ENCODE results near the gene ZNF184. TPM values are rescaled to one million over a fixed set of nuclear protein-coding genes. Genes with fewer than 3 reads are reported as not detected.
A peak's percentile ranks its signal among the peaks of the same experiment; 100 is the strongest.

The ZNF184 gene
- total RNA-seq, 1 donor from 2014 or later = 7.3 TPM

DNA sequence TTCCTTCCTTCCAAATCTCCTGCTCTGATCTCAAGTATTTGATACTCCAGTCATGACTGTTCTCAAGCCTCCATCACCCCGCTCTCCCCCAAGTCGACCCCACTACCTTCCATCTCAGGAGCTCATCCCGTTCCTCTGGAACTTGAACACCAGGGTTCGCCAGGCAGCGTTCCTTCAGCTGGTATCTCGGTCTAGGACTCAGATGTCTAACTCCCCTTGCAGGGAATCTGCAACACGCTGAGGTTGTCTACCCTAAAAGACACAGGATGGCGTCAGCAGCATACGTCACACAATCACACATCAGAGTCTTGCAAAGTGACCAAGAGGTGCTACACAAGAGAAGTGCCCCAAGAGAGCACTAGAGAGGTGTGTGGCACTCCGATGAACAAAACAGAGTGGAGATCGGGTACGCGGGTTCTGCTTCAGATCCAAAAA lies 706 bp downstream of the ZNF184 start:
- DNase-seq (ENCODE audit: low spot score) = no peak
- TF ChIP-seq, protein P1, sequence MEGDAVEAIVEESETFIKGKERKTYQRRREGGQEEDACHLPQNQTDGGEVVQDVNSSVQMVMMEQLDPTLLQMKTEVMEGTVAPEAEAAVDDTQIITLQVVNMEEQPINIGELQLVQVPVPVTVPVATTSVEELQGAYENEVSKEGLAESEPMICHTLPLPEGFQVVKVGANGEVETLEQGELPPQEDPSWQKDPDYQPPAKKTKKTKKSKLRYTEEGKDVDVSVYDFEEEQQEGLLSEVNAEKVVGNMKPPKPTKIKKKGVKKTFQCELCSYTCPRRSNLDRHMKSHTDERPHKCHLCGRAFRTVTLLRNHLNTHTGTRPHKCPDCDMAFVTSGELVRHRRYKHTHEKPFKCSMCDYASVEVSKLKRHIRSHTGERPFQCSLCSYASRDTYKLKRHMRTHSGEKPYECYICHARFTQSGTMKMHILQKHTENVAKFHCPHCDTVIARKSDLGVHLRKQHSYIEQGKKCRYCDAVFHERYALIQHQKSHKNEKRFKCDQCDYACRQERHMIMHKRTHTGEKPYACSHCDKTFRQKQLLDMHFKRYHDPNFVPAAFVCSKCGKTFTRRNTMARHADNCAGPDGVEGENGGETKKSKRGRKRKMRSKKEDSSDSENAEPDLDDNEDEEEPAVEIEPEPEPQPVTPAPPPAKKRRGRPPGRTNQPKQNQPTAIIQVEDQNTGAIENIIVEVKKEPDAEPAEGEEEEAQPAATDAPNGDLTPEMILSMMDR (IDR thresholded peaks at IDR 0.05) = no peak
- Mint-ChIP-seq H3K4me3 (ENCODE audit: unreplicated experiment) (peak overlapping the region; percentile 93), H3K4me1 (ENCODE audit: low read depth) (peaks cover 33% of the 10 kb centered on the region), H3K27me3 (ENCODE audit: low read depth) (no peaks in the 10 kb centered on the region), H3K9me3 (ENCODE audit: low read depth) (no peaks in the 10 kb centered on the region), H3K27ac (ENCODE audit: unreplicated experiment) (peak overlapping the region; percentile 96), H3K36me3 (ENCODE audit: low read depth) (peaks cover 19% of the 10 kb centered on the region)

DNA sequence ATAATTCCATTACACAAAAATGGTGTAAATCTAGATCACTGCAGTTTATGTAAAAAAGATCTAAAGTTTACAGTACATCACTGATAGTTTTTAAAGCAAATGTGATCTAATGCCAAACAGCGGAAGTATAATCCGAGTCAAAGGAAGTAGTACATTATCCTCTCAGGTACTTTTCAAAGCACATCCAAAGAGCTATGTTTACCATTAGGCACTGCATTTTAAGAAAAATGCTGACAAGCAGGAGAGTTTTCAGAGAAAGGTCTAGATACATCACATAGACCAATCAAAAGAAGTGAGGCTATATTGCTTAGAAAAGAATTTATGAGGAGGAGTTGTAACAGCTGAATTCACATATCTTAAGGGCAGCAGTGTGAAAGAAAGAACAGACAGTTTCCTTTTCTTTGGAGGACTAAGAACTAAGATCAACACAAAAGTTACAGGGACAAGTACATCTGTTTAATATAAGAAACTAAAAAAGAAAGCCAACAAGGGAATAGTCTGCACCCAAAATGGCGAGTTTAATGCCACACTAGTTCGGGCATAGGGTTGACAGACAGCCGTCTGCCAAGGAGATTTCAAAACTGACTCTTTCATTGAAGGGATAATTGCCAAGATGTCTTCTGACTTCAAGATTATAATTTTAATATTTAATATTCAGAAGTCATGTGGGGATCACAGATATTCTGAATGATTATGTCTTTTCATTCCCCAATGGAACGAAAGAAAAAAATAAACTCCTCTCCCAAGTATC lies 1.4 kb downstream of the ZNF184 start:
- Mint-ChIP-seq H3K9me3 (ENCODE audit: low read depth) (no peaks in the 10 kb centered on the region), H3K4me3 (ENCODE audit: unreplicated experiment) (peak overlapping the region; percentile 93), H3K27me3 (ENCODE audit: low read depth) (no peaks in the 10 kb centered on the region), H3K27ac (ENCODE audit: unreplicated experiment) (peak overlapping the region; percentile 96), H3K4me1 (ENCODE audit: low read depth) (peaks cover 33% of the 10 kb centered on the region), H3K36me3 (ENCODE audit: low read depth) (peaks cover 26% of the 10 kb centered on the region)
- no peak for DNase-seq (ENCODE audit: low spot score)
- TF ChIP-seq, protein P1 (IDR thresholded peaks at IDR 0.05) = no peak

DNA sequence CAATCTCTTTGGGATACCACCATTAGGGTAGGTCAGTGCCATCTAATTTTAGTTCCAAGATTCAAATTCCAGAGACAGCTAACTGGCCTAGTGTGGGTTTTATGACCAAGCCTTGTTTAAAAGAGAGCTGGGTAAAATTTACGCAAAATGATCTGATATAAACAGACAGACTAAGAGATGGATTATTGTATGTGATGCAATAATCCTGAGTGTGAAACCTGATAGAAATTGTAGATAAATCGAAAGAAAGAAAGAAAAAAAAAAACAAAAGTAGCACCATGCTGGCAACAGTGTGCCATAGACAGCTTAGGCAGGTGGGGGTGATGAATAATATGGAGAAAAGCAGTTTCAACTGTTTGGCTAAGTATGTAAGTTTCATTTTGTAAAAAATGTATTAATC lies 2.9 kb downstream of the ZNF184 start:
- Mint-ChIP-seq H3K9me3 (ENCODE audit: low read depth) (no peaks in the 10 kb centered on the region), H3K27ac (ENCODE audit: unreplicated experiment) (no peak overlapping the region), H3K36me3 (ENCODE audit: low read depth) (peaks cover 31% of the 10 kb centered on the region), H3K4me1 (ENCODE audit: low read depth) (peaks cover 33% of the 10 kb centered on the region), H3K4me3 (ENCODE audit: unreplicated experiment) (no peak overlapping the region), H3K27me3 (ENCODE audit: low read depth) (no peaks in the 10 kb centered on the region)
- TF ChIP-seq, protein P1 (IDR thresholded peaks at IDR 0.05) = no peak
- DNase-seq (ENCODE audit: low spot score) = no peak

DNA sequence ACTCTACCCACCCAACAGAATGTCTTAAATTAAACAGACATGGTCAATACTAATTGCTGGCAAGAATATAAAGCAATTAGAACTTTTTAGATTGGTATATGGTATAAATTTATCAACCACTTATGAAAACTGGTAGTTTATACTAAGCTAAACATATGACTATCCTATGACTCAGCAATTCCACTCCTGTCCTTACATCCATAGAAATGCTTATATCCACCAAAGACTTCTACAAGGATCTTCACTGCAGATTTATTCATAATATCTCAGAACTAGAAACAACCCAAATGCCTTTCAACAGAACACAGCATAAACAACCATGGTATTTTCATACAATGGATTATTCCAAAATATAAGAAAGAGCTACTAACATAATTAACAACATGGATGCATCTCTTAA lies 4.6 kb downstream of the ZNF184 start:
- H3K27me3 Mint-ChIP-seq (ENCODE audit: low read depth) = no peaks in the 10 kb centered on the region
- DNase-seq (ENCODE audit: low spot score) = no peak
- peak overlapping the region; percentile 47 for H3K27ac Mint-ChIP-seq (ENCODE audit: unreplicated experiment)
- no peak overlapping the region for H3K4me3 Mint-ChIP-seq (ENCODE audit: unreplicated experiment)
- TF ChIP-seq, protein P1 (IDR thresholded peaks at IDR 0.05) = no peak
- peaks cover 33% of the 10 kb centered on the region for H3K4me1 Mint-ChIP-seq (ENCODE audit: low read depth)
- peaks cover 39% of the 10 kb centered on the region for H3K36me3 Mint-ChIP-seq (ENCODE audit: low read depth)
- peaks cover 8% of the 10 kb centered on the region for H3K9me3 Mint-ChIP-seq (ENCODE audit: low read depth)

DNA sequence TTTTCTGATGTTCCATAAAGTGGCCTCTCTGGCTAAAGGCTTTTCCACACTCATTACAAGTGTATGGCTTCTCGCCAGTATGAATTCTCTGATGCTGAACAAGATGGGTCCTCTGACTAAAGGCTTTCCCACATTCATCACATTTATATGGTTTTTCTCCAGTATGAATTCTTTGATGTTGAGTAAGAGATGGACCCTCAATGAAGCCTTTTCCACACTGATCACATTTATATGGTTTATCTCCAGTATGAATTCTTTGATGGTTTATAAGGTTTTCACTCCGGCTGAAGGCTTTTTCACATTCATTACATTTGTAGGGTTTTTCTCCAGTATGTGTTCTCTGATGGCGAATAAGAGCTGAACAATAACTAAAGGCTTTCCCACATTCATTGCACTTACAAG lies 20.4 kb downstream of the ZNF184 start:
- Mint-ChIP-seq H3K9me3 (ENCODE audit: low read depth) (peaks cover 90% of the 10 kb centered on the region), H3K27me3 (ENCODE audit: low read depth) (no peaks in the 10 kb centered on the region), H3K36me3 (ENCODE audit: low read depth) (peaks cover 91% of the 10 kb centered on the region), H3K4me3 (ENCODE audit: unreplicated experiment) (no peak overlapping the region), H3K4me1 (ENCODE audit: low read depth) (no peaks in the 10 kb centered on the region), H3K27ac (ENCODE audit: unreplicated experiment) (no peak overlapping the region)
- DNase-seq (ENCODE audit: low spot score) = no peak
- TF ChIP-seq, protein P1 (IDR thresholded peaks at IDR 0.05) = no peak

Measured in chondrocyte (in vitro differentiated cells).